Activated effector memory CD4-positive, alpha-beta T cell treated with Interleukin-2 at 50 U/mL for 16 hours (primary cell): Measurements from ENCODE around the gene PTPRH.

Experiments
- DNase-seq: peaks from one replicate; pipeline ENCODE4 v3.0.0-alpha.2; 2020

Gene PTPRH

DNA sequence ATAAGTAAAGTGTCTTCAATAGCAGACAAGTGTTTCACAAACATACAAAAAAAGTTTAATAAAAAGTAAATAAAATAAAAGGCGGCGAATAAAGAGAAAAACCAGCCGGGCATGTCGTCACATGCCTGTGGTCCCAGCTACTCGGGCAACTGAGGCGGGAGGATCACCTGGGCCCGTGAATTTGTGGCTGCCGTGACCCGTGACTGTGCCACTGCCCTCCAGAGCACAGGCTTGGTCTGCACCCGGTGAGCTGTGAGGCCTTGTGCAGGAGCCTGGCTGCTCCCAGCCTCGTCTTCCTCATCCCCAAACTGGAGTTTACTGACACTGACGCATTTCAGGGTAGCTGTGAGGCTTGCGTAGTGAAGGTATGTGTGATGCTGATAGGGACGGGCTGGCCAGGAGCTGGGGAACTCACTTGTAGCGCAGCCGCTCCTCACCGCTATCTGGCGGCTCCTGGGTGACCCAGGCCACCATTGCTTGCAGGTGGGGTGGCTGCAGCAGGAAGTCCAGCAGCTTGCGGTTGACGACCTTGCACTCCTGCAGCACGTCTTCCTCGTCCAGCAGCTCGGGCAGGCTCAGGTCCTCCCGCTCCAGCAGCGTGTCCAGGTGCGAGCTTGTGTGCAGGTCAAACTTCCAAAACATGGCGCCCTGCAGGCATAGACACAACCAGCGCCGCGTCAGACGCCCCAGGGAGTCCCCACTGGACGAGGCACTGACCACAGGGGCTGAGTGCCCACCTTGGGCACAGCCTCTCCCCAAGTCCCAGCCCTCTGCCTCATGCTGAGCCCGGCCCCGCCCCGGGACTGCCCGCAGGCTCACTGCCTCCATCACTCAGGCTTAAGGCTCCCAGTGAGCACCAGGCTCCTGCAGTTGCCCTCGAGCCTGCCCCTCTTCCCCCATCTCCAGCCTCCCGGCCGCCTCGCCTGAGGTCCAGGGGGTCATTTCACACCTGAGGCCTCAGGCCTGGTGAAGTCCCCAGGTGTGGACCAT, 37.5 kb upstream of the PTPRH start:
- DNase-seq = no peak

DNA sequence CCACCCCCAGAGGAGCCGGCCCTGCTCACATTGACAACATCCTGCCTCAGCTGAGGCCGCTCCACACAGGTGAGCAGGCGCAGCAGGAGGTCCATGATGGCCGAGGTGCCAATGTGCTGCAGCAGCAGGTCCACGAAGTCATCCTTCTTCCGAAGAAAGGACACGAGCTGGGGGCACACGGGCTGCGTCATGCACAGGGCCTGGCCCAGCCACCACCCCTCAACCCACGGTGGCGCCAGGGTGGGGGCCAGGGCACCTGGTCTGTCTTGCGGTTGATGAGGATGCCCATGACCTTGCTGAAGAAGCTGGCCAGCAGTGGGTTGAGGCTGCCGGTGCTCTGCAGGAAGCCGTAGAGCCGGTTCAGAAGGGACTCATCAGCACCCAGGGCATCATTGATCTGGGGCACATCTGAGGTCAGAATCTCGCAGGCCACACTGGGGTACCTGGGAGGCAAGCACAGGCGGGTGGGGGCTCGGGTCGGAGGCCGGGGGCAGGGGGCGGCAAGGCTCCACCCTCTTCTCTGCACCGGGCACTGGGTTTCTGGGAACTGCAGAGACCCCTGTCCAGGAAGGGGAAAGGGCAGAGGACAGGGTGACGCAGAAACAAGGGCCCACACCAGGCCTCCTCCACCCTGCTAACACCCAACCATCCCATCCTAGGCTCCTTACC, 36.1 kb upstream of the PTPRH start:
- no peak for DNase-seq

- no peak for DNase-seq
Measured at GRCh38 chr19:55244004-55244680, 34.8 kb upstream of the PTPRH start.

GRCh38 chr19:55242517-55242916, 33.2 kb upstream of the PTPRH start:
- DNase-seq = no peak

- no peak for DNase-seq
Measured at GRCh38 chr19:55241935-55242464, 32.7 kb upstream of the PTPRH start.

DNA sequence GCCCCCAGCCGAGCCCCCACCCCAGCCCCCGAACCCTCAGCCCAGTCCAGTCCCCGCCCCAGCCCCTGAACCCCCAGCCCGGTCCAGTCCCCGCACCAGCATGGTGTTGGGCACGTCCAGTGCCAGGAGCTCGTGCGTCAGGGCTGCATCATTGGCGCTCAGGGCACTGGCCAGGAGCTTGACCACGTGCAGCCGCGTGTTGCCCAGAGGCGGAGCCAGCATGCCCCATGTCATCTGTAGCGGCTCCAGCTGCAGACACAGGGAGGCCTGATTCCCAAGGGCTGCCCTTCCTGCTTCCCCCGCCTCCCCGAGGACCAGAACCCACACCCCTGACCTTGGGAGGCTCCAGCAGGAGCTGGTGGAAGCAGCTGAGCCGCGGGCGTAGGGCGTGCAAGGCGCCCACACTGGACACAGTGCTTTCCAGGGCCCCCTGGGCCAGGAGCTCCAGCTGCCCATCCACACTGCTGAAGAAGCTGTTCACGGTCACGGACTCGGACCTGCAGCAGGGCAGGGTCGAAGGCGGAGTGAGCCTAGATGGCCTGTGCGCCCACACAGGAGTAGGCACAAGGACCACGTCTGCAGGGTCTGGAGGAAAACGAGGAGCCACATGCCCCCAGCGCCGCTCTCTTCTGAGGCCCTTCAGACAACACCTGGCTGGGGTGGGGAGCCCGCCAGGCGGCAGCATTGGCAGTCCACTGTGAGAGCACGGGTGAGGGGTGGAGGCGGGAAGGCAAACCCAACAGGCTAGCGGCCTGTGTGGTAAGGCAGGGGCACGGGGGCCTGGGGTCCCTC, 32.0 kb upstream of the PTPRH start:
- DNase-seq = no peak

DNA sequence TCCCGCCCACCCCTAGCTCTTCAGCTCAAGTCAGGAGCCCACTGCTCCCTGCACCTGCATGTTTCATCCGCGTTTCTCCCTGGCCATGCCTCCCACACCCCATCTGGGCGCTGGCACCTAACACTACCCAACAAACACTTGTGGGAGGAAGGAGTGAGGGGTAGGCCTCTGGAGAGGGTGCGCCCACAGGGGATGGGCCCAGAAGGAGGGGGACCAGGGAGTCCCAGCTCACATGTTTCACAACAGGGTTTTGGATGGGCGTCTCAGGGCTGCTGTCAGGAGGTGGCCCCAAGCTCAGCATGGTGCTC, 31.4 kb upstream of the PTPRH start:
- no peak for DNase-seq

DNA sequence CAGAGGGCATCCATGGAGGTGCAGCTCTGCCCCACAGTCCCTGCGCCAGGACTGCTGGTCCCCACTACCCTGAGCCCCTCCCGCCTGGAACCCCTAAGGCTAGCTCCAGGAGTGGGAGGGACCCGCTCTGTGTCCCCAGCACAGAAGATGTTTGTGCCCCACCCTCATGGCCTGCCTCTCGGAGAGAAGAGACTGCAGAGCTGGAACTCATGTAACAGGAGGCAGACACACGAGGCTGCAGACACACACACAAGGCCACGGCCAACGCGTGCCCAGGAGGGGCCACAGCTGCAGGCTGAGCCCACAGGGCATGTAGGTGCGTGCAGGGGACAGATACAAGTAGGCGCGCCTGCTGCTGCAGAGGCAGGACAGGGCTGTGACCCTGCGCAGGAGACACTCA, 29.7 kb upstream of the PTPRH start:
- no peak for DNase-seq

GRCh38 chr19:55238030-55238429, 28.7 kb upstream of the PTPRH start:
- DNase-seq = no peak

GRCh38 chr19:55232986-55233385, 23.7 kb upstream of the PTPRH start:
- no peak for DNase-seq

GRCh38 chr19:55232286-55232602, 22.9 kb upstream of the PTPRH start:
- DNase-seq = no peak

GRCh38 chr19:55231391-55232285, 22.3 kb upstream of the PTPRH start:
- no peak for DNase-seq

DNA sequence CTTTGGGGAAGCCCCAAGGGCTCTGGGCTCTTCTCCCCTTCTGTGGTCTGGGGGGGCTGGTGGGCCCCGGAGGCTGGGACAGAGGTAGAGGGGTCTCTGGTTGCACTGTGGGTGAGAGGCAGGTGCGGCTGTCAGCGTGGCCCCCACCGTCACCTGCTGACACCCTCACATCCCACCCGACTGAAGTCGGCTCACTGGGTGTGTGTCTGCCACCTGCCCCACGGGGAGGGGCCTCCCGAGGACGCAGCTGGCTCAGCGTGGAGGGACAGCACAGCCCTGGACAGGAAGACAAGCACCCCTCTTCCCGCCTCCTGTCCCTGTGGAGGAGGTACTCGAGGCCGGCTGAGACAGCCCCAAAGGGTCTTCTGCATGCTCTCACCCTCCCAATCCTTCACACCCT, 21.5 kb upstream of the PTPRH start:
- DNase-seq = no peak

DNA sequence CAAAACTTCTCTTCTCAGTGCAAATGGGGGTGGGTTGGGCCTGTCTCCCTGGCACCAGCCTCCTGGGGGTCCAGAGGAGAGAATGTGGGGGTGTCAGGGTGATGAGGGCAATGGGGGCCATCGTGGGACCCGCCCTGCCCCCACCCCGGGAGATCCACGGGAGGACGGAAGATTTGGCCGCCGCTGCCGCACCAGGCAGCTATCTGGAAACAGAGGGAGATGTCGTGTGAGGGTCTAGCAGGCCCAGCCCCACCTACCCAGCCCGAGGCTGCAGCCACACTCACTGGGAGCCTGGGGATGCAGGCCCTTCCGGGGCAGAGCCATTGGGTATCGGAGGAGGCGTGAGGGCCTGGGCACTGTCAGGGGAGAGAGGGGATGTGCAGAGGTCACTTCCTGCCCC, 21.0 kb upstream of the PTPRH start:
- DNase-seq = no peak

GRCh38 chr19:55229789-55230182, 20.5 kb upstream of the PTPRH start:
- no peak for DNase-seq

GRCh38 chr19:55229145-55229788, 20.0 kb upstream of the PTPRH start:
- no peak for DNase-seq

GRCh38 chr19:55228403-55229031, 19.2 kb upstream of the PTPRH start, which contains the start of gene TMEM86B:
Gene TMEM86B, minus strand, starts transcription at chr19:55228763. Its CDS starts 22 bp downstream, at chr19:55228741.
- DNase-seq = no peak

DNA sequence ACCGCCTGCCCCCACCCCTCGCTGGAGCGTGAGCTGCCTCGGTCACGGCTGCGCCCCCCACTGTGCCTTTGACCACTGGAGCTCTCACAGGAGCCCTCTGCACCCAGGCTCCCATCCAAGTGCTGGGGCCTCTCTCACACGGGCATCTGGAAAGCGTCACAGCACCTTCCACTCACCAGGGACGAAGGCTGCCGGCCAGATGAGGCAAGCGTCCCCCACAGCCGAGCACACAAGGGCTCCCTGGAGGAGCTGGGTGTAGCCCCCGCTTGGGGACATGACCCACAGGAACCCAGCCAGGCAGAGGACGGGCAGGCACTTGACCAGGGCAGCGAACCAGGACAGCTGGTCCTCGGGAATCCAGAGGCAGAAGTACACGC, 18.7 kb upstream of the PTPRH start:
- DNase-seq = no peak

DNA sequence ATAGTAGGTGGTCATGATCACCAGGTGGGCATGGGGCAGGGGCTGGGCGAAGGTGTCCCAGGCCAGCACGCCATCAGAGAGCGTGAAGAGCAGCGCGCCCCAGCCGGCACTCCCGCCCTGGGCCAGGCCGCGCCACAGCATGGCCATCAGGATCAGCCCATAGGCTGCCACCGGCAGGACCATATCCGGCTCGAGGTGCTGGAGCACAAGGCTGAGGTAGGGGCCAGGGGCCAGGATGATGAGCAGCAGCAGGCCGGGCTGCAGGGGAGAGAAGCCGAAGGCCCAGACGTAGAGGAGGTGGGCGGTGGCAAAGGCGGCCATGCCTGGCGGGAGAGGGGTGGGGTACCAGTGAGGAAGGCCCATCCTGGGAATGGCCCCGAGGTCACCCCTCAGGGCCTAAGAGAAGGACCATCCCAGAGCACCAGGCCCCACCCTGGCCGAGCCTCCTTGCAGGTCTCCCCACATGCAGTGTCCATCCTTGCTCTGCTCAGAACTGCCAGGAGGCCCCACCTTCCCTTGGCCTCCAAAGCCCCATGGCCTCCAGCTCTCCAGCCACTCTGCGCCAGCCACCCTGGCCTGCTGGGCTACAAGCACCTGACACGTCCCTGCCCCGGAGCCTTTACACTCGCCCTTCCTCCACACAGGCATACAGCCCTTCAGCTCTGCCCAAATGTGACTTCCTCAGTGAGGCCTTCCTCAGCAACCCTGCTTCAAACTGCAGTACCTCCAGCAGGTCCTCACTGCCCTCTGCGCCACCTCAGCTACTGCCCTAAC, 18.1 kb upstream of the PTPRH start:
- DNase-seq = no peak

GRCh38 chr19:55226788-55227187, 17.5 kb upstream of the PTPRH start:
- DNase-seq = no peak
